ENCODE data around the gene MYO3B. TPM values are rescaled to one million over a fixed set of nuclear protein-coding genes. Genes with fewer than 3 reads are reported as not detected.
"Not testable (repeated sequence)": the region's sequence is repeated elsewhere in the genome, so short reads cannot be mapped to it uniquely, and the experiment has no call there.

Gene MYO3B
- polyA plus RNA-seq, 4 donors, result 0.08 to 9.9 (median 8.7) TPM

DNA sequence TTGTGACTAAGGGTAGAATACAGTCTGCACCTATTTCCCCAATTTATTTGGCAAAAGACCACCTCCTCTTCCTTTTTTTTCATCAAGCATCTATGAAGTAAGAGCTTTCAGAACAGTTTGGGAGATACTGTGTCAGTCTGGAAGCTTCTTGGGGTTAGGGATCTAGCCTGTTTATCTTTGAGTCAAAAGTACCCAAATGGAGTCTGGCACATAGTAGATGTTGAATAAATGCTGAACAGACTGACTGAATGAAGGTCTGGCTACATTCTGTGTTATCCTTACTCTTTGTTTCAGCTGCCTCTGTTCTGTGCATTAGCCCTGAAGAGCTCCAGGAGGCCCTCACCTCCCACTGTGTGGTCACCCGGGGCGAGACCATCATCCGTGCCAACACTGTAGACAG is 223.2 kb downstream of the MYO3B start:
- DNase-seq (ENCODE audit: low read depth in 4 of 4, low spot score in 3 of 4), result no peak

GRCh38 chr2:170404846-170405245 is 226.9 kb downstream of the MYO3B start:
- no peak for DNase-seq (ENCODE audit: low read depth in 4 of 4, low spot score in 3 of 4)

GRCh38 chr2:170405326-170405725 is 227.4 kb downstream of the MYO3B start:
- no peak for DNase-seq (ENCODE audit: low read depth in 4 of 4, low spot score in 3 of 4)

DNA sequence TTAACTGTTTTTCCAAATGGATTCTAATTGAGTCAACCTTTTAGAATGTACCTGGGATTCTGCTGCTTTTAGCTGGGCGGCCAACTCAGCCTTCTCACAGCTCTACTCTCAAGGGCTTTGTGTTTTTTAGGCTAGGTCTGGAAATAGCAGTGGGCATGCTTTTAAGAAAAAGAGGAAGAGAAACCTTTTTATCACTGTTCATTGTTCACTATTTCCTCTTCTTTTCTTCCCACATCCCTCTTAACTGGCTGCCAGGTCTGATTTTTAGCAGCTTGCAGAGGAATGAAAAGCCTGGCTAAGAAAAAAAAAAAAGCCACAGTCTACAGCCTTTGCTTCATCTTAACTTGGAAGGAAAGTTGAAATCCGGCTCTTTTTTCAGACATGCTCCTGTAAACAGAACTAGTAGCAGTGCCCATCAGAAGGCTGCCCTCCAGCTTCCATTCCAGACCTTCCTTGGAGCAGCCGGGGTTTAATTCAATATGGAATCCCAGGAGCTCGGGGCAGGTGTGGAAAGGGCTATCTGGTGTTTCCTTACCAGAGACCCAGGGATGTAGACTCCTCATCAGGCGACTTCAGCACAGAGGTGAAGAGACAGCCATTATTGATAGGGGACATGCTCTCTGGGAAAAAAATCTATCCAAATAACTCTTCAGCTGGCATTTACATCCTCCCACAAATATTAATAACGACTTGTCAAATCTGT is 230.7 kb downstream of the MYO3B start:
- DNase-seq (ENCODE audit: low read depth in 4 of 4, low spot score in 3 of 4), result no peak

DNA sequence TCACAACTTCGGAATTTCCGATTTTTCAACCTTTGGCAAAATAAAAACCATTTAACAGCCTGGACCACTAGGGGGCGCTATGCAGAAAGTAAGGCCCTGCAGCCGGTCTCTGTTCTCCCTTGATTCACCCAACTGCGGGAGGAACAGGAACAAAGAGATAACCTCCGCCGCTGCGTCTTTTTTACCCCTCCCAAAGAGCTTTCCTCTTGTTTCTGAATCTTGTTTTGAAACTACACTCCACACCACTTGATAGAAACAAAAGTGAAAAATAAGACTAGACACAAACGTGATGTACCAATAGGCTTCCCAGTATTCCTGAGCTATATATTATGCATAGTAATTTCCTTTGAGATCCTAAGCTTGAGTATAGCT is 231.2 kb downstream of the MYO3B start:
- DNase-seq (ENCODE audit: low read depth in 4 of 4, low spot score in 3 of 4), result peak; percentile 27 to 51 (median 38)

DNA sequence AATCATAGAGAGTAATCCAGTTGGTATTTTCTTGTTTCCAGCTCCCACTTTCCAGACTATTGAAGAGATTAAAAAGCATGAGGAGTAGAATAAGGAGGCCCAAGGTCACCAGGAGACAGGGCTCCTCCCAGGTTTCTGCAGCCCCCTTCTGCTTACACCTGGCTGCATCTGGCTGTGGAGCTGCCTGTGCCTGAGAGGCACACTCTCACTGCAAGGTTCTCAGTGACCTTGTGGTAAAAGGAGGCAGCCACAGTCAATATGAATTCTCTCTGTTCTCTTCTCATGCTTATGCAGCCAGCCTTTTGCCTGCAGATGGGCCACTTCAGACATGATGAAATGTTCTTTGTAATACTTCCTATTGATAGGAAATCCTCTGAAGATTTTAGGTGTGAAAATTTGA is 233.7 kb downstream of the MYO3B start:
- DNase-seq (ENCODE audit: low read depth in 4 of 4, low spot score in 3 of 4), result no peak

GRCh38 chr2:170420961-170421687 is 243.2 kb downstream of the MYO3B start:
- no peak for DNase-seq (ENCODE audit: low read depth in 4 of 4, low spot score in 3 of 4)

DNA sequence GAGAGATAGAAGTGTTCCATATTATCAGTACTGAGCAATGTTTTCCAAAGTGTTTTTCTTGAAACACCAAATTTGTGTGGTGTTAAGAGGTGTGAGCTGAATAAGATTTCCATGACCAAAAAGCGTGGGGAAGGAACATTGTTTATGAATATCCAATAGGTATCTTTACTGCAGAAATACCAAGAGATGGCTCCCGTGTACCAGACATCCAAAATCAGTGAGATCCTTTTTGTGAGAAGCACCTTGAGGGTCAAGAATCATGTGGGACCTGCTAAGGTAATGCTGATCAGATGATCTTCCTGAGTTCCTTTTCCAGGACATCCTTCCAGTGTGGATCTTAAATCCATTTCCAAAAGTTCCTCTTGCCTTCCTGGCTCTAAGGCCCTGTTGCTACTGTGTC is 246.0 kb downstream of the MYO3B start:
- no peak for DNase-seq (ENCODE audit: low read depth in 4 of 4, low spot score in 3 of 4)

DNA sequence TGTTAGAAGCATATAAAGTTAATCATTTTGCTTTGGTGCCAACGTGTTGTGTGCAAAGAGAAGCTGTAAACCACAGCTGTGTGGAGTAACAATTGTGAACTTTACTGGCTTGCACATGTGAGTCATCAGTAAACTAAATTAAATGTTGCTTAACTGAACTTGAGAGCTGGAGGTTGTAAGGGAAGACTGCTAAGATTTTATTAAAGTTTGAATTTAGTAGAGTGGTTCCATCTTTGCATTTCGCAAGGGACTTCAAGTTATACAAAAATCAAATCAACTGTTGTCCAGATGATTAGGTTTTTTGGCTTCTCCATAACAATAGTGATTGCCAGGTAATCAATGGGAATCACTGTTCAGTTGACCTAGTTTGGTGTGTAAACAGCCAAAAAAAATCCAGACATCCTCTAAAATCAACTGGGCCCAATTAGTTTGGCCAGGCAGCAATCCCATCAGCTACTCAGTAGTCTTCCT is 247.4 kb downstream of the MYO3B start:
- no peak for DNase-seq (ENCODE audit: low read depth in 4 of 4, low spot score in 3 of 4)

DNA sequence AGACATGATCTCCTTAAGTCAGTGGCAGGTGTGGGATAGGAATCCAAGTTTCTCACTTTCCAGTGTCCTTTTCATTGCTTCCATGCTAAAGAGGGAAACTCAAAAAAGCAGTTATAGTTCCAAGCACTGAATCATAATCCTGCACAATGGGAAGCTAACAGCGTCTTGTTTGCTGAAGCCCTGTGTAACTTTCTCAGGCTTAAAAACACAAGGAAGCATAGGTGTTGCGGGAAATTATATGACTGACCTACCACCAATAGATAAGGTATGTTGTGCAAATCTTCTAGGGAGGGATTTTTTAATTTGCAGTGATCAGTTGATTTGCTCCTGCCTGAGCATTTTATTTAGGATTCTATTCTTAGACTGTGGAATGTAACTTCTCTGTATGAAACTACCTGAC is 250.9 kb downstream of the MYO3B start:
- DNase-seq (ENCODE audit: low read depth in 4 of 4, low spot score in 3 of 4), result no peak

DNA sequence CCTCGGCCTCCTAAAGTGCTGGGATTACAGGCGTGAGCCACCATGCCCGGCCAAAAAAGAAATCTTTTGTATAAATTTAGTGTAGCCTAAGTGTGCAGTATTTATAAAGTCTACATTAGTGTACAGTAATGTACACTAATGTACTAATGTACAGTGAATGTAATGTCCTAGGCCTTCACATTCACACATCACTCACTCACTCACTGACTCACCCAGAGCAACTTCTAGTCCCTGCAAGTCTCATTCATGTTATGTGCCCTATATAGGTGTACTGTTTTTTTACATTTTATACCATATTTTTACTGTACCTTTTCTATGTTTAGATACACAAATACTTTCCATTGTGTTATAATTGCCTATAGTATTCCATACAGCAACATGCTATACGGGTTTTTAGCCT is 254.9 kb downstream of the MYO3B start:
- DNase-seq (ENCODE audit: low read depth in 4 of 4, low spot score in 3 of 4), result no peak

DNA sequence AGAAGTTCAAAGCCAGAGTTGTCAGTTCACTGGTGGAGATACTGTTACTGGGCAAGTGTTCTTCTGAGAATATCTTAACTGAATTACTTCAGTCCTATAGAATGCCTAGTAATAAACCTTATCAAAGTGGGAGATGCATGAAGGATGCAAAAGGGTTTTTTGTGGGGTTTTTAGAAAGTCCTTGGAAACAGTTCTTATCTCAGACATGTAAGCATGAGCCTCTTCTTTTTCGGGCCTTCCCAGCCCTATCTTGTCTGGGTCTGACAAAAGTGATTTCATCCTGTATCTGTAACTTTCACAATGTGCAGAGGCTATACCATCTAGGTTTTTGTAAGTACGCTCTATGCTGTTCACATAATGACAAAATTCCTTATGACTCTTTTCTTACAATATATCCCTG is 255.5 kb downstream of the MYO3B start:
- DNase-seq (ENCODE audit: low read depth in 4 of 4, low spot score in 3 of 4), result no peak

- DNase-seq (ENCODE audit: low read depth in 4 of 4, low spot score in 3 of 4), result not testable (repeated sequence)
Measured at GRCh38 chr2:170434396-170434795, 256.4 kb downstream of the MYO3B start.

DNA sequence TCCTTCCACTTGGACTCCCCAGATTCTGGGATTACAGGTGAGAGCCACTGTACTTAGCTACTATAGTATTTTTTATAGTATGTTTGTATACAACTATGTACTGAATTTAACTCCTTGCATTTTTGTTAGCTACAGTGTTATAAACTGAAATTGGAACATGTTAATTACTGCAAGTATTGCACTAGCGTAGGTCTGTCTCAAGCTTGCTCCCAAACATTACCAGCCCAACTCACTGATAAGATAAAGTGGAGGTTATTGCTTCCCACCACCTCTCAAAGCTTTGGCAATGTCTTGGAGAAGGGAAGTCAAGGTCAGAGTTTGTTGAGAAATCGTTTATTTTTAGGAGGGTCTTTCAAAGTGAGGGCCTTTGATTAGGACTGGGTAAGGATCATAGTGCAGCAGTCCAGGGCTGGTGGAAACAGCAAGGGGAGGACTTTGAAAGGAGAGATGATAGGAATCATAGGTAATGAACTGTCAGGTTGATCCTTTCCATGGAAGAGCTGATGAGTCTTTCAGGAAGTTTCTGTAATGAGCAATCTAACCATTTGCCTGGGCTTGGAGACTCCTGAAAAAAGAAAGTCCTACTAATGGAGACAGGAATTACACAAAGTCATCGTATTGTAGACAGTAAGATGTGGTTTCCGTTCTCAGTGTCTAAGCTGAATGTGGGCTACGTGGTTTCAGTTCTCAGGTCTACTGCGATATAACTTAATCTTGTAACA is 257.1 kb downstream of the MYO3B start:
- no peak for DNase-seq (ENCODE audit: low read depth in 4 of 4, low spot score in 3 of 4)

- no peak for DNase-seq (ENCODE audit: low read depth in 4 of 4, low spot score in 3 of 4)
Measured at GRCh38 chr2:170436077-170436943, 258.4 kb downstream of the MYO3B start.

DNA sequence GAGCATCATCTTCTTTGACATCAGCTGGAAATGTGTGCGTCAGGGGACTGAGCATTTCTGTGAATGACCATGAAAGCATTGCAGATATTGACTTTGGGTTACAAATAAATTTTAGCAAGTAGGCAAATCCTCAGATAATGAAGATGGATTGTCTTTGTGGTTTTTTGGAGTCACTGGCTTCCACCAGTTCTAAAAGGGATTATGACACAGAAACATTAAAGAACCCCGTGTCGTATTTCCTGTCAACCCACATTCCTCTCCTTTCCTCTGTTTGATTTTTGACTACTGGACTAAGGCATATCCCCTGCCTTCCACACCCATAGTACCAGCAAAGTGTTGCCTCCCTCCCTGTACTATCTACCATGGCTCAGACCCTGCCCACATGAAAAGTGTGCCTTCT is 268.1 kb downstream of the MYO3B start:
- no peak for DNase-seq (ENCODE audit: low read depth in 4 of 4, low spot score in 3 of 4)

DNA sequence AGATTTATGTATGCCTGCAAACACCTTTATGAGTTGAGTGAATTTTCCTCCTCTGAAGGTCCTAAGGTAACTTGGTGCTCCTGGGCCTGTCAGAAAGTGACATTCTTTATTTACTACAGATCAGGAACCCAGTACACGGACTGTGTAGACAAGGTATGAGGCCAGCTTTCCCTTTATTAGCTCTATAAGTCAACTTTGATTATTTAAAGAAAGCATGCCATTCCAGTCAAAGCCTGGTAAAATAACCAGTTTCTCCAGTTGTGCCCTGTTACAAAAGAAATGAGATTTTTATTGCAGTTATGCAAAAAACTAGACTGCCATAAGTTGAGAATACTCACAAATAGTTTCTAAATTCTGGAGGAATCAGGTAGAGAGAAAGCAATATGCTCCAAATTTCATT is 271.1 kb downstream of the MYO3B start:
- no peak for DNase-seq (ENCODE audit: low read depth in 4 of 4, low spot score in 3 of 4)

GRCh38 chr2:170454471-170455372 is 276.8 kb downstream of the MYO3B start:
- DNase-seq (ENCODE audit: low read depth in 4 of 4, low spot score in 3 of 4), result no peak

- peak in 1 of 4 donors; percentile 8 for DNase-seq (ENCODE audit: low read depth in 4 of 4, low spot score in 3 of 4)
Measured at GRCh38 chr2:170455617-170456426, 277.9 kb downstream of the MYO3B start.

All from left renal pelvis (tissue), 4 donors.